ENCODE results near the gene DEFB121.

The DEFB121 gene, protein sequence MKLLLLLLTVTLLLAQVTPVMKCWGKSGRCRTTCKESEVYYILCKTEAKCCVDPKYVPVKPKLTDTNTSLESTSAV

DNA sequence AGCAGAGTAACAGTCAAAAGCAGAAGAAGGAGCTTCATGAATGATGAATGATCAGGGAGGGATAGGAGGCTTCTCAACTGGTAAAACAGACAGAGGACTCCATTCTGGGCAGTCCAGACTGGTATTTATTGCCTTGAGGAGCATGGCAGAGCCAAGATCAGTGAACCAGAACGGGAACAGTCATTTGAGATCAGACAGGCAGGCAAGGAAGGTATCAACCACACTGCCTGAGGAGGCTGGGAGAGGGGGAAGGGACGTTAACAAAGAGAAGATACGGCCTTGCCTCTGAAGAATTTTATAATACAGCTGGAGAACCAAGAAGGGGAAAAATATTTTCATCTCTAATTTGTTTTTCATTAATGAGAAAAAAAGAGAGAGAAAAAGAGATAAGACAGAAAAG, at the start of gene DEFB121:
DEFB121 (minus strand) TSS at position 101 of the 400 bp plus-strand sequence; CDS start at position 38, 63 bp downstream.
- TF ChIP-seq, protein P1, sequence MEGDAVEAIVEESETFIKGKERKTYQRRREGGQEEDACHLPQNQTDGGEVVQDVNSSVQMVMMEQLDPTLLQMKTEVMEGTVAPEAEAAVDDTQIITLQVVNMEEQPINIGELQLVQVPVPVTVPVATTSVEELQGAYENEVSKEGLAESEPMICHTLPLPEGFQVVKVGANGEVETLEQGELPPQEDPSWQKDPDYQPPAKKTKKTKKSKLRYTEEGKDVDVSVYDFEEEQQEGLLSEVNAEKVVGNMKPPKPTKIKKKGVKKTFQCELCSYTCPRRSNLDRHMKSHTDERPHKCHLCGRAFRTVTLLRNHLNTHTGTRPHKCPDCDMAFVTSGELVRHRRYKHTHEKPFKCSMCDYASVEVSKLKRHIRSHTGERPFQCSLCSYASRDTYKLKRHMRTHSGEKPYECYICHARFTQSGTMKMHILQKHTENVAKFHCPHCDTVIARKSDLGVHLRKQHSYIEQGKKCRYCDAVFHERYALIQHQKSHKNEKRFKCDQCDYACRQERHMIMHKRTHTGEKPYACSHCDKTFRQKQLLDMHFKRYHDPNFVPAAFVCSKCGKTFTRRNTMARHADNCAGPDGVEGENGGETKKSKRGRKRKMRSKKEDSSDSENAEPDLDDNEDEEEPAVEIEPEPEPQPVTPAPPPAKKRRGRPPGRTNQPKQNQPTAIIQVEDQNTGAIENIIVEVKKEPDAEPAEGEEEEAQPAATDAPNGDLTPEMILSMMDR (conservative IDR thresholded peaks at IDR 0.05; ENCODE audit: low read depth, low read length), result no peak

DNA sequence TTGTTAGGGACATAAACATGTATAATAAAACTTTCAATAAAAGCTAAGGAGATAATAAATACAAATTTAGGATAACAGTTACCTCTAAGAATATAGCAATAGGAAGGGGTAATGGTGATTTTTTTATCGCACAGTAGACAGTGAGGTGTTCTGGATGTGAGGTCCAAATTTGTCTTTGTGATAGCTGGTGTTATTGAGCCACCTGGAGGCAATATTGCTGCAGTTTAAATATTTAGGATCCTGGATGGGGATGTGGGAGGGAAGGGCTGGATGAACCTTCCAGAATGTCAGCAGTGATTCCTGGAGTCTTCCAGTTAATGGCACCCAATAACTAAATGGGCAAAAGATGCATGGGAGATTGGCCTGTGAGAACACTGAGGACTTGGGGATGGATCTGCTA, 48.3 kb upstream of the DEFB121 start:
- DNase-seq (ENCODE audit: low read depth), result no peak
- H3K4me3 ChIP-seq (ENCODE audit: low read length), result no peak overlapping the region
- TF ChIP-seq, protein P1 (conservative IDR thresholded peaks at IDR 0.05; ENCODE audit: low read depth, low read length), result no peak

More for the DNA sequence above, at the start of gene DEFB121:
- H3K4me3 ChIP-seq (ENCODE audit: low read length), result no peak within 1 kb of the TSS
- DNase-seq (ENCODE audit: low read depth), result no peak

DNA sequence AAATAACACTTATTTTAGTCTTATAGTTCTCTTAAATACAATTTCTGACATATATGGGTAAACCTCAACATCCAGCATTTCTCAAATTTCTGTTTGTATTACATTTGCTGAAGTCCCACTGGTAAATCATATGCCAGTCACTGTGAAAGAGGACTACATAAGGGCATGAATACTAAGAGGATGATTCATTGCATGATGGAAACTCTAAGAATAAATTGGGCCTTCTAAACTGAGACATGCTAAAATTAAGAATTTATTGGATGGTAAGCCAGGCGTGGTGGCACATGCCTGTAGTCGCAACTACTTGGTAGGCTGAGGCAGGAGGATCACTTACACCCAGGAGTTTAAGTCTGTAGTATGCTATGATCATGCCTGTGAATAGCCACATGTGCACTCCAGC, 46.6 kb upstream of the DEFB121 start:
- DNase-seq (ENCODE audit: low read depth), result no peak
- TF ChIP-seq, protein P1 (conservative IDR thresholded peaks at IDR 0.05; ENCODE audit: low read depth, low read length), result no peak
- H3K4me3 ChIP-seq (ENCODE audit: low read length), result no peak overlapping the region

DNA sequence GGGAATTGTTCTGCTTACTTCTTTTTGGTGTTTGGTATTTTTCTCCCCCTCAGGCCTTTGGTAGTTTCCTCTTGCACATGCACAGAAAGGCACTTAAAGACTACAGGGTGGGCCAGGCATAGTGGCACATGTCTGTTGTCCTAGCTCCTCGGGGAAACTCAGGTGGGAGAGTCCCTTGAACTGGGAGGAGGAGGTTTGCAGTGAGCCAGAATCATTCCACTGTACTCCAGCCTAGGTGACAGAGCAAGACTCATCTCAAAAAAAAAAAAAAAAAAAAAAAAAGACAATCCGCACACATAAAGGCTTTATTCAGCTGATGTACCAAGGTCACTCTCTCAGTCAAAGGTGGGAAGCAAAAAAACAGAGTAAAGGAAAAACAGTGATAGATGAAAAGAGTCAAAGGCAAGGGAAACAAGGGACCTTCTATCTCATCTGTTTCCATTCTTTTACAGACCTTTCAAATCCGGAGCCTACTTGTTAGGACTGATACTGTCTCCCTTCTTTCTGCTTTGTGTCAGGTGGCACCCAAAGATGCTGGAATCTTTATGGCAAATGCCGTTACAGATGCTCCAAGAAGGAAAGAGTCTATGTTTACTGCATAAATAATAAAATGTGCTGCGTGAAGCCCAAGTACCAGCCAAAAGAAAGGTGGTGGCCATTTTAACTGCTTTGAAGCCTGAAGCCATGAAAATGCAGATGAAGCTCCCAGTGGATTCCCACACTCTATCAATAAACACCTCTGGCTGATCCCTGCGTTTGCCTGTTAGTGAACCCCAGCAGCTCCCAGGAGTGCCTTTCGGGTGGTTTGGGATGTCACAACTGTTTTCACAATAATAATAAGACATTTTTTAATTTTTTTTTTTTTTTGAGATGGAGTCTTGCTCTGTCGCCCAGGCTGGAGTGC, 43.7 kb upstream of the DEFB121 start:
- DNase-seq (ENCODE audit: low read depth), result no peak
- TF ChIP-seq, protein P1 (conservative IDR thresholded peaks at IDR 0.05; ENCODE audit: low read depth, low read length), result no peak

DNA sequence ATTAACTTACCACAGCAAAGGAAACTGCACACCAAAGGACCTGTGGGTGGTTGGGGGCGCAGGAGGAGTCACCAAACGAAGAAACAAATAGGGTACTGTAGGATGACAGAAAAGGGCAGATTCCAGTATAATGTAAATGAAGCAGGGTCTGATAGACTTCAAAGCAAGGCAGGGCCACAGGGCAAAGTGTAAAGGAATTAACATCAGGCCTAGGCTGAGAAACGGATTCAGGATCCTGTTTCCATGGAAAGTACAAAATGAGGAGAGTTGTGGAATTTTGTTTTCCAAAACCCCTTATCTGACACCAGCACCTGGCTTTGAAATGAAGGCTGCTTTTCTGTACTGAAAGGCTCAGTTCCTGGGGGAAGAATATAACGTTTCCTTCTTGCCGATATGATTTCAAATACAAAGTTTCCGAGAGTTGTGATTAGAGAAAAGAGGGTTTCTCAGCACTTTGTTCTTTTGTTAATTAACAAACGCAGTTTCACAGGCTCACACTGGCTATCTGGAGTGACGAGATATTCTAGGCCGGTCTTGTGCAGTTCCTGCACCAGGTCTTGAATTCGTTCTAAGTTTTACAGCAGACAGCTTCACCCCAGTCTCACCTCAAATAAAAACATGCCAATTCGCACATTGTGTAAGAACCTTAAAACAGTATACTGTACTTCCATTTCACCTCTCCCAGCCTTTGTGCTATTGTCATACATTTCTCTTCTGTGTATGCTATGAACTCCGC, 40.2 kb upstream of the DEFB121 start:
- H3K4me3 ChIP-seq (ENCODE audit: low read length), result no peak overlapping the region
- TF ChIP-seq, protein P1 (conservative IDR thresholded peaks at IDR 0.05; ENCODE audit: low read depth, low read length), result no peak
- no peak for DNase-seq (ENCODE audit: low read depth)

More for the DNA sequence above, 43.7 kb upstream of the DEFB121 start:
- H3K4me3 ChIP-seq (ENCODE audit: low read length), result no peak overlapping the region

DNA sequence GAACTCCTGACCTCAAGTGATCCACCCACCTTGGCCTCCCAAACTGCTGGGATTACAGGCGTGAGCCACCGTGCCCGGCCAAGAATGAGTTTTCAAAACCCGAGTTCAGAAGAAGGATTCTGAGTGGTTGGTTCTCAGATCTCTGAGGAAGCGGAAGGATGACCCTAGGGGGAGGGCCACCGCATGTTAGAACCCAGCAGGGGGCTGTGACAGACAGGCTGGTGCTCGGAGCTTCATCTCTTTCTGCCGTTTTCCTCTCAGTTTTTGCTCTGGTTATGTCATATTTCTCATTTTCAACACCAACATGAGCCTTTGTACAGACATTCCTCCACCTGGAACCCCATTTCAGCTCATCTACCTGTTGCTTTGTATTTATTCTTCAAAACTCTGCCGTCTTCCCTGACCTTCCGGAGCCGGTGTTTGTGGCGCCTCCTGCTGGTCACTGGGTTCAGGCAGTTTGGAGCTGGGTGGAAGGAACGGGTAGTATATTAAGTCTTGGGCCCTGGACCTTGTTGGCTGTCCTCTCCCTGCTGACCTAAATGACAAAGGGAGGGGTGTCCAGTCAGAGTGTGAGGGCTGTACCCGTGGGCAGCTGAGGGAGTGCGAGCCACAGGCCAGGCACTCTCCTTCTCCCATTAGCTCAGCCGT, 34.1 kb upstream of the DEFB121 start, which contains the start of gene DEFB123:
DEFB123 (plus strand) TSS at position 621 of the 648 bp plus-strand sequence. CDS start 67 bp downstream, outside the sequence.
- DNase-seq (ENCODE audit: low read depth), result no peak
- TF ChIP-seq, protein P1 (conservative IDR thresholded peaks at IDR 0.05; ENCODE audit: low read depth, low read length), result no peak

More for the DNA sequence above, 34.1 kb upstream of the DEFB121 start, which contains the start of gene DEFB123:
- no peak within 1 kb of the TSS for H3K4me3 ChIP-seq (ENCODE audit: low read length)

Data from retinal pigment epithelial cell (primary cell).